ENCODE data around the gene NDEL1.

The NDEL1 gene

DNA sequence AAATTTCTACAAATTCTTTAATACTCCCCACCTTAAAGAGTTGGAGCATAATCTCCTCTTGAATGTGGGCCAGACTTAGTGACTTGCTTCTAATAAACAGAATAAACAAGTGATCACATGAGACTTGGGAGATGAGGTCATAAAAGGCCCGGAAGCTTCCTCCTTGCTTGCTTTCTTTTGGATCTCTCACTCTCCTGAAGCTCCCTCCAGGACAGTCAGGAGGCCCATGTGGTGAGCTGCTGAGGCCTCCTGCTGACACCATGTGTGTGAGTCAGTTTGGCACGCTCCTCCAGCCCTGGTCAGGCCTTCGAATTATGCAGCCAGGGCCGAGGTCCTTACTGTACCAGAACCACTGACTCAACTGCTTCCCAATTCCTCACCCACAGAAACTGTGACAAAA lies 53.2 kb downstream of the NDEL1 start:
- Histone ChIP-seq H2AFZ (ENCODE audit: low read depth, low read length, severe bottlenecking) (no peak overlapping the region), H3K9me2 (replicated peaks; ENCODE audit: insufficient read depth, low read length) (no peaks in the 10 kb centered on the region), H3K27ac (ENCODE audit: low read depth, low read length) (no peak overlapping the region), H3K4me2 (ENCODE audit: low read depth, low read length, poor library complexity, severe bottlenecking) (no peak overlapping the region), H3K27me3 (ENCODE audit: low read length) (no peaks in the 10 kb centered on the region), H3K79me2 (ENCODE audit: insufficient read depth, low read length) (no peaks in the 10 kb centered on the region), H3F3A (ENCODE audit: insufficient read depth) (no peaks in the 10 kb centered on the region), H3K36me3 (ENCODE audit: low read length) (peaks cover 12% of the 10 kb centered on the region), H4K20me1 (ENCODE audit: low read depth, low read length) (no peaks in the 10 kb centered on the region), H3K9ac (ENCODE audit: low read length) (no peak overlapping the region), H3K9me3 (ENCODE audit: insufficient read depth, low read length) (no peaks in the 10 kb centered on the region), H3K4me3 (ENCODE audit: insufficient read depth, low read length, poor library complexity, severe bottlenecking) (no peak overlapping the region)
- no peak for TF ChIP-seq EZH2phosphoT487 (conservative IDR thresholded peaks at IDR 0.05; ENCODE audit: low read length)
- TF ChIP-seq, protein P1, sequence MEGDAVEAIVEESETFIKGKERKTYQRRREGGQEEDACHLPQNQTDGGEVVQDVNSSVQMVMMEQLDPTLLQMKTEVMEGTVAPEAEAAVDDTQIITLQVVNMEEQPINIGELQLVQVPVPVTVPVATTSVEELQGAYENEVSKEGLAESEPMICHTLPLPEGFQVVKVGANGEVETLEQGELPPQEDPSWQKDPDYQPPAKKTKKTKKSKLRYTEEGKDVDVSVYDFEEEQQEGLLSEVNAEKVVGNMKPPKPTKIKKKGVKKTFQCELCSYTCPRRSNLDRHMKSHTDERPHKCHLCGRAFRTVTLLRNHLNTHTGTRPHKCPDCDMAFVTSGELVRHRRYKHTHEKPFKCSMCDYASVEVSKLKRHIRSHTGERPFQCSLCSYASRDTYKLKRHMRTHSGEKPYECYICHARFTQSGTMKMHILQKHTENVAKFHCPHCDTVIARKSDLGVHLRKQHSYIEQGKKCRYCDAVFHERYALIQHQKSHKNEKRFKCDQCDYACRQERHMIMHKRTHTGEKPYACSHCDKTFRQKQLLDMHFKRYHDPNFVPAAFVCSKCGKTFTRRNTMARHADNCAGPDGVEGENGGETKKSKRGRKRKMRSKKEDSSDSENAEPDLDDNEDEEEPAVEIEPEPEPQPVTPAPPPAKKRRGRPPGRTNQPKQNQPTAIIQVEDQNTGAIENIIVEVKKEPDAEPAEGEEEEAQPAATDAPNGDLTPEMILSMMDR (IDR thresholded peaks at IDR 0.05; ENCODE audit: insufficient read depth, low read length, poor library complexity, severe bottlenecking), result no peak

GRCh38 chr17:8489841-8490240 lies 54.2 kb downstream of the NDEL1 start:
- H4K20me1 ChIP-seq (ENCODE audit: low read depth, low read length), result no peaks in the 10 kb centered on the region
- H3K79me2 ChIP-seq (ENCODE audit: insufficient read depth, low read length), result no peaks in the 10 kb centered on the region
- TF ChIP-seq EZH2phosphoT487 (conservative IDR thresholded peaks at IDR 0.05; ENCODE audit: low read length), result no peak
- TF ChIP-seq, protein P1 (IDR thresholded peaks at IDR 0.05; ENCODE audit: insufficient read depth, low read length, poor library complexity, severe bottlenecking), result no peak
- no peak overlapping the region for H2AFZ ChIP-seq (ENCODE audit: low read depth, low read length, severe bottlenecking)
- no peaks in the 10 kb centered on the region for H3K9me3 ChIP-seq (ENCODE audit: insufficient read depth, low read length)
- H3K9me2 ChIP-seq (replicated peaks; ENCODE audit: insufficient read depth, low read length), result no peaks in the 10 kb centered on the region
- peaks cover 3% of the 10 kb centered on the region; the same call in 1 of the 2 replicates for H3K36me3 ChIP-seq (ENCODE audit: low read length)
- H3K9ac ChIP-seq (ENCODE audit: low read length), result no peak overlapping the region
- no peak overlapping the region for H3K27ac ChIP-seq (ENCODE audit: low read depth, low read length)
- H3K27me3 ChIP-seq (ENCODE audit: low read length), result no peaks in the 10 kb centered on the region
- no peak overlapping the region for H3K4me2 ChIP-seq (ENCODE audit: low read depth, low read length, poor library complexity, severe bottlenecking)
- H3K4me3 ChIP-seq (ENCODE audit: insufficient read depth, low read length, poor library complexity, severe bottlenecking), result no peak overlapping the region
- no peaks in the 10 kb centered on the region for H3F3A ChIP-seq (ENCODE audit: insufficient read depth)

GRCh38 chr17:8490256-8491023 lies 54.8 kb downstream of the NDEL1 start:
- Histone ChIP-seq H3K27ac (ENCODE audit: low read depth, low read length) (no peak overlapping the region), H3K27me3 (ENCODE audit: low read length) (no peaks in the 10 kb centered on the region), H4K20me1 (ENCODE audit: low read depth, low read length) (no peaks in the 10 kb centered on the region), H3K9me2 (replicated peaks; ENCODE audit: insufficient read depth, low read length) (no peaks in the 10 kb centered on the region), H3K9me3 (ENCODE audit: insufficient read depth, low read length) (no peaks in the 10 kb centered on the region), H3K4me2 (ENCODE audit: low read depth, low read length, poor library complexity, severe bottlenecking) (no peak overlapping the region), H3F3A (ENCODE audit: insufficient read depth) (no peaks in the 10 kb centered on the region), H3K4me3 (ENCODE audit: insufficient read depth, low read length, poor library complexity, severe bottlenecking) (no peak overlapping the region), H2AFZ (ENCODE audit: low read depth, low read length, severe bottlenecking) (no peak overlapping the region), H3K9ac (ENCODE audit: low read length) (no peak overlapping the region), H3K36me3 (ENCODE audit: low read length) (no peaks in the 10 kb centered on the region), H3K79me2 (ENCODE audit: insufficient read depth, low read length) (no peaks in the 10 kb centered on the region)
- TF ChIP-seq, protein P1 (IDR thresholded peaks at IDR 0.05; ENCODE audit: insufficient read depth, low read length, poor library complexity, severe bottlenecking), result no peak
- no peak for TF ChIP-seq EZH2phosphoT487 (conservative IDR thresholded peaks at IDR 0.05; ENCODE audit: low read length)

All from SU-DHL-6 (cell line).